Colonic mucosa (tissue), 4 donors: Measurements from ENCODE around the gene IER3. TPM values are rescaled to one million over a fixed set of nuclear protein-coding genes. Genes with fewer than 3 reads are reported as not detected.

Source experiments
- DNase-seq: peaks from one replicate; pipeline ENCODE4 v3.0.0-alpha.2; 2020
- H3K27ac ChIP-seq: fragments of 200-600 bp; one replicate; pipeline ENCODE4 v1.8.0; 2021
- H3K27me3 ChIP-seq: fragments of 200-600 bp; one replicate; pipeline ENCODE4 v1.8.0; 2021
- H3K36me3 ChIP-seq: fragments of 200-600 bp; one replicate; pipeline ENCODE4 v1.8.0; 2021
- H3K4me1 ChIP-seq: fragments of 200-600 bp; one replicate; pipeline ENCODE4 v1.8.0; 2021; ENCODE audit warnings: mild to moderate bottlenecking
- H3K4me3 ChIP-seq: fragments of 200-600 bp; one replicate; pipeline ENCODE4 v1.8.0; 2021
- H3K9ac ChIP-seq, 2 donors: one replicate each; pipeline ENCODE4 v1.7.0; 2013; ENCODE audit warnings: control low read depth in 2 of 2, low read depth in 2 of 2, low read length in 2 of 2
- H3K9me3 ChIP-seq: fragments of 200-600 bp; one replicate; pipeline ENCODE4 v1.8.0; 2021
- CTCF ChIP-seq: fragments of 200-600 bp; IDR thresholded peaks from one replicate; pipeline ENCODE4 v1.8.0; 2022; ENCODE audit warnings: antibody characterized with exemption, mild to moderate bottlenecking
- intact Hi-C: fragments of 100-400 bp; cut with DNase I; formaldehyde crosslinking; loops from one replicate; pipeline ENCODE4 v1.14.1; 2022
- total RNA-seq, 2 donors: library from RNA; stranded (reverse); fragmentation: NEBNext Ultra II Directional in 1 of 2; extraction: Animal tissue kit (Norgen Biotek cat#: 25700) in 1 of 2; gene quantifications; one replicate each; pipeline ENCODE4 v1.2.1, GENCODE V29; 2021
- donor health status: healthy.
- donor health status: DM: no; HTN: no; CAD: no.
- donor health status: DM: no; HTN: no; CAD: no.

IER3 gene
- total RNA-seq, 2 donors from 2014 or later, result 47.2 to 92.8 TPM

DNA sequence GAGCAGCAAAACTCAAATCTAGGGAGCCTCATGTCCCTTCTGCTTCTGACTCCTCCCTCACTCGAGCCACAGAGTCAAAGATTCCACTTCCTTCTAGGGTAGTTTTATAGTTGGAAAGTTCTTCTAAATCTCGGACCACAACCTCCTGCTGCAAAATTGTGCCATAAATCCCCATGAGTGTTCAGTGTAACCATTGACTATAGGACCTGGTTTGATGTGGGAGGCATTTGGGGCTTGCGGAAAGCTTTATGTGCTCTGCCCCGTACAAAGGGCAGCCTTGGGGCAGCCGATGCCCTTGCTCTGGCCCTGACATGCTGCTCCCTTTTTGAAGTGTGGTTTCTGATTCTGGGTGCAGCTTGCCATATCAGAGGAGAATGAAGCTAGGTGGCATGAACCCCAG, 43.6 kb upstream of the IER3 start:
- no peak overlapping the region for H3K9ac ChIP-seq
- no peaks in the 10 kb centered on the region for H3K9me3 ChIP-seq
- DNase-seq, result no peak
- H3K4me3 ChIP-seq, result no peak overlapping the region
- H3K4me1 ChIP-seq, result no peaks in the 10 kb centered on the region
- H3K27me3 ChIP-seq, result no peaks in the 10 kb centered on the region
- TF ChIP-seq CTCF, result no peak
- intact Hi-C loops, result no loop called here
- no peaks in the 10 kb centered on the region for H3K36me3 ChIP-seq
- no peak overlapping the region for H3K27ac ChIP-seq

DNA sequence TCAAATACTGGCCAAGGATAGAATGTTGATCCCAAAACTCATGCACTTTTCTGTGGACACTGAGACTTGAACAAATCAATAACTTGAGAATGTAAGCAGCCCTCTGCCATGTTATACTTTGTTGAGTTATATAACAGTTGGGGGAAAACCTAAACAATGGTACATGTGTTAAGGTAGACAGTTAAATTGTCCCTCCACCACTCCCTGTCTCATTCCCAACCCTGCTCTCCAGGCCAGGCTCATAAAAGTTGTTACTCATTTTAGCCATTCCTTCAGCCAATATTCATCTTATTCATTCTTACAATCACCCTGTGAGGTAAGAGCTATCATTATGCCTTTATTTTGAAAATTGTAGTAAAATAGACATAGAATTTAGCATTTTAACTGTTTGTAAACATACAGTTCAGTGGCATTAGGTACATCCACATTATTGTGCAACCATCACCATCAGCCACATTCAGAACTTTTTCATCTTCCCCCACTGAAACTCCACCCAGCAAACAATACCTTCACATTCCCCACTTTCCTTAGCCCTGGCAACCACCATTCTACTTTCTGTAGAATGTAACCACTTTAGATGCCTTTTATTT, 38.2 kb upstream of the IER3 start:
- no peaks in the 10 kb centered on the region for H3K9me3 ChIP-seq
- no peak overlapping the region for H3K4me3 ChIP-seq
- H3K9ac ChIP-seq, result peak overlapping the region in 1 of 2 donors; percentile 66
- intact Hi-C loops, result loop anchor here (5.0 kb wide), 1 partner anchor 40 kb away; the partner anchor contains the start of genes FLOT1 and IER3
- peak overlapping the region; percentile 87 for H3K27ac ChIP-seq
- H3K4me1 ChIP-seq, result peaks cover 34% of the 10 kb centered on the region
- no peak for TF ChIP-seq CTCF
- no peaks in the 10 kb centered on the region for H3K36me3 ChIP-seq
- H3K27me3 ChIP-seq, result no peaks in the 10 kb centered on the region
- DNase-seq, result no peak

- DNase-seq, result peak; percentile 98
- H3K27me3 ChIP-seq, result no peaks in the 10 kb centered on the region
- no peak for TF ChIP-seq CTCF
- H3K9ac ChIP-seq, result peak overlapping the region; percentile 38 to 66
- peak overlapping the region; percentile 87 for H3K27ac ChIP-seq
- intact Hi-C loops, result loop anchor here (5.0 kb wide), 1 partner anchor 40 kb away; the partner anchor contains the start of genes FLOT1 and IER3
- H3K4me3 ChIP-seq, result no peak overlapping the region
- peaks cover 36% of the 10 kb centered on the region for H3K4me1 ChIP-seq
- no peaks in the 10 kb centered on the region for H3K36me3 ChIP-seq
- H3K9me3 ChIP-seq, result no peaks in the 10 kb centered on the region
Measured at GRCh38 chr6:30781743-30782424, 37.5 kb upstream of the IER3 start.

DNA sequence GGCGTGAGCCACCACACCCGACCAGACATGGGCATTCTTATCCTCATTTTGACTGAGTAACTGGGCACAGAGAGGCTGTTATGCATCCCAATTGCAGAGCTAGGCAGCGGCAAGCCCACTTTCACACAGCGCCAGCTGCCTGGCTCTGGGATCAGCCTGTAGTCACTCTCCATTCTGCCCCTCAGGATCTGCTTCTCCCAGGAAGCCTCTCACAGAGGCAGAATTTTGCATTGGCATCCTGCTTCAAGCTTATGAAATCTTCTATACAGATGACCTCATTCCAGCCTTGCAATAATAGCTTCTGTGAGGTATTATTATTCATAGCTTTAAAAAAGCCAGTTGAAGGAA, 37.0 kb upstream of the IER3 start:
- Histone ChIP-seq H3K27ac (peak overlapping the region; percentile 87), H3K9me3 (no peaks in the 10 kb centered on the region), H3K27me3 (no peaks in the 10 kb centered on the region), H3K4me3 (no peak overlapping the region), H3K4me1 (peaks cover 36% of the 10 kb centered on the region), H3K9ac (peak overlapping the region; percentile 38 to 66), H3K36me3 (no peaks in the 10 kb centered on the region)
- DNase-seq, result no peak
- no peak for TF ChIP-seq CTCF
- intact Hi-C loops, result loop anchor here (5.0 kb wide), 1 partner anchor 39 kb away; the partner anchor contains the start of genes FLOT1 and IER3

- intact Hi-C loops, result loop anchor here (5.0 kb wide), 1 partner anchor 38 kb away; the partner anchor contains the start of genes FLOT1 and IER3
- Histone ChIP-seq H3K9me3 (no peaks in the 10 kb centered on the region), H3K27ac (peak overlapping the region; percentile 65), H3K4me1 (peaks cover 36% of the 10 kb centered on the region), H3K9ac (no peak overlapping the region), H3K36me3 (no peaks in the 10 kb centered on the region), H3K4me3 (no peak overlapping the region), H3K27me3 (no peaks in the 10 kb centered on the region)
- no peak for TF ChIP-seq CTCF
- no peak for DNase-seq
Measured at GRCh38 chr6:30780642-30780920, 36.2 kb upstream of the IER3 start.
